GM18508 (cell line): ENCODE measurements around the gene BPIFB1.

Source experiments
- ATAC-seq: cut with Tn5 transposase; IDR thresholded peaks from one replicate; pipeline ENCODE4 v1.9.1; 2021; ENCODE audit warnings: moderate number of reproducible peaks; ENCODE audit not compliant: insufficient read depth, unreplicated experiment

BPIFB1 gene

DNA sequence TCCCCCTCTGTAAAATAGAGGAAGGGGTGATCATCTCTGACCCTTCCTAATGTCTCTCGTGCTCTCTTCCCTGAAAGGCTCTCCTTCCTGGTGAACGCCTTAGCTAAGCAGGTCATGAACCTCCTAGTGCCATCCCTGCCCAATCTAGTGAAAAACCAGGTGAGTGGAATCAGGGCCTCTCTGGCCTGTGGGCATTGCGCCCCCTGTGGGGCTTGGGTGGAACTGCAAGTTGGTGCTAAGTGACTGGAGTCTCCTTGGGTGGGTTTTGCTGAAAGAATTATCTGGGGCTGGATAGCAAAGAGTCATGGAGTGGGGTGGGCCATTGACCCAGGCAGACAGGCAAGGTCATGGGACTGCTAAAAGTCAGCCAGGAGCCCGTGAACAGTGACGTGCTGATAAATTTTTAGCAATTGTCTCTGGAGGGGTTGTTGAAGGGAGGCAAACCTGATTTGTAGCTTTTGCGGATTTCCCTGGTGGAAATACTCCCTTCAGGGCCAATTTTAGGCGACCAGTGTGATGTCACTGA is 8.9 kb downstream of the BPIFB1 start:
- no peak for ATAC-seq

DNA sequence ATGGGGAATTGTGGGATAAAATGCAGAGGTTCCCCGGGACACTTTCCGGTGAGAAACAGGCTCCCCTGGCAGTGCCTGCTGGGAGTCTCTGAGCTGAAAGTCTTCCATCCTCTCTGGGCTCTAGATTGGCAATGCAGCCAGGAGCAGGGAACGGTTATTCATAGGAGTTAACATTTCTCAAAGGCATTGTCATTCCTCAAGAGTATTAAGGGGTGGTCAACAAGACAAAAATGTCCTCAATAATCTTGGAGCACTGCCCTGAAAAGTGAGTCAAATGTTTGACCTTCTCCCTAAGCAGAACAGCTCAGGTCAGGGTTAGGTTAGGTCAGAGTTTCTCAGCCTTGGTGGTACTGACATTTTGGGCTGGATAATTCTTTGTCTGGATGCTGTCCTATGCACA is 13.2 kb downstream of the BPIFB1 start:
- ATAC-seq: no peak

DNA sequence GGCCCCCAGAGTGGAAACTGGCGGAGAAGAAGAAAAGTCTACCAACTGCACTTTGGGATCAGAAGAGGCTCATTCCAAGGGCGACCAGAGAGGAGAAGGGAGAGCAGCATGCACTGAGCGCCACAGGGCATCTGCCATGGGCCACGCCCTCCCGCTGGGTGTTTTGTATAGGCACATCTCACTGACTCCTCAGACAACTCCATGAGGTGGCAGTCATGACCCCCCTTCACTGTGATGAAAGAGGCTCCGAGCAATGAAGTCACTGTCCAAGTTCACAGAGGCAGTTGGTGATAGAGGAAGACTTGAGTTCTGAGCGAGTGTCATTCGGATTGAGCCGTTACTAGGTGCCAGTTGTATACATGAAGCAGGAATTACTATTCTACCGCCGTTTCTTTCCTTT is 15.4 kb downstream of the BPIFB1 start:
- no peak for ATAC-seq

DNA sequence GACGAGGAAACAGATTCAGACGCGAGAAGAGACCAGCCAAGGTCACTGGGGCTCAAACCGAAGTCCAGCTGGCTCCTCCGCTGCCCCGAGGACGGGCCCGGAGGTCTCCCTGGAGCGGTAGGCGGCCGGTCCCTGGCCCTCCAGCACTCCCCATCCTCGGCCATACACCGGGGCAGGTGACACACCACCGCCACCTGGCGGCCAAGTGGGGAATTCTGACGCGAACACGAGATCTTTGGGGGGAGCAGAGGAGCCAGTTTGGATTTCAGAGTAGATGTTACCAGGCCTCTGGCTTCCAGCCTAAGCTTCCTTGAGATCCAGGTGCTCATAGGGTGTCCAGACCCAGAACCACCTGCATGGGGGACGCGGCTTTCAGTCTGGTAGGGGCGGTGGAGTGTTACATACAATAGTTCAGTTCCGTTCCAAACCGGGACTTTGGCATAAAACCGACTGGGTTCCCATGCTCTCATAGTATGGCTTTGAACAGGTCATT is 16.1 kb downstream of the BPIFB1 start:
- ATAC-seq: no peak

GRCh38 chr20:33301192-33301930 is 18.3 kb downstream of the BPIFB1 start:
- no peak for ATAC-seq

DNA sequence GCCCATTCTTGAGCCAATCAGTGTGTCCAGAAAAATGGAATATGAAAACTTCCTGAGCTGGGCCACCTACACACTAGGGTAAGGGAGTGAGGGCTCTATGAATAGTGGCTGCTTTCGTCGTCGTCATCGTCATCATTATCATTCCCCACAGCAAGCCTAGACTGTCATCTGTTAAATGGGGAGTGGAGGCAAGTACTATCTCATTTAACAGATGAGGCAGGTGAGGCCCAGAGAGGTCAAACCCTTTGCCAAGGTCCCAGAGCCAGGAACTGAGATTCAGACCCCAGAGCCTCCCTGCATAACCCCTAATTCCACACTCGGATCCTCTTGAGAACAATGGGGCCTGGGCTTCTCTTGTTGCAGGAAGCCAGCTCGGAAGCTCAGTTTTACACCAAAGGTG is 20.6 kb downstream of the BPIFB1 start:
- ATAC-seq: no peak

DNA sequence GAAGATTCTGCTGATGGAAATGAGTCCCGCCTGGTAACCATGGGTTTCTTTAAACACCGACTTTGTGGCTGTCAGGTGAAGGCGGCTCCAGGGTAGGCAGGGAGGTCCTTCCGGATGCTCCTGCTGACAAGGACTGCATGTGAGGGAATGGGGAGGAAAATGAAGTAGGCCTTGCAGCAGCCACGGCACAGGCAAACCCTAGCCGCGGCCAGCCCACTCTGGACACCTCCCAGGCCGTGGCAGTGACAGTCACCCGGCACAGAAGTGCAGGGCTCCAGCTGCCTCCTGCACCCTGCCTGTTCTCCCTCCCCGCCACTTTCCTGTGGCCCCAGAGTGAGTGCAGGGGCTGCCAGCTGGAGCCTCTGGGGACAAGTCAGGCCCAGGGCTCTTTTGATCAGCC is 21.0 kb downstream of the BPIFB1 start:
- no peak for ATAC-seq

GRCh38 chr20:33305589-33306057 is 22.6 kb downstream of the BPIFB1 start:
- no peak for ATAC-seq

- no peak for ATAC-seq
Measured at GRCh38 chr20:33306228-33306627, 23.2 kb downstream of the BPIFB1 start.

- no peak for ATAC-seq
Measured at GRCh38 chr20:33306807-33307206, 23.8 kb downstream of the BPIFB1 start.

- ATAC-seq: no peak
Measured at GRCh38 chr20:33308668-33309067, 25.7 kb downstream of the BPIFB1 start.

GRCh38 chr20:33309631-33310030 is 26.6 kb downstream of the BPIFB1 start:
- no peak for ATAC-seq

DNA sequence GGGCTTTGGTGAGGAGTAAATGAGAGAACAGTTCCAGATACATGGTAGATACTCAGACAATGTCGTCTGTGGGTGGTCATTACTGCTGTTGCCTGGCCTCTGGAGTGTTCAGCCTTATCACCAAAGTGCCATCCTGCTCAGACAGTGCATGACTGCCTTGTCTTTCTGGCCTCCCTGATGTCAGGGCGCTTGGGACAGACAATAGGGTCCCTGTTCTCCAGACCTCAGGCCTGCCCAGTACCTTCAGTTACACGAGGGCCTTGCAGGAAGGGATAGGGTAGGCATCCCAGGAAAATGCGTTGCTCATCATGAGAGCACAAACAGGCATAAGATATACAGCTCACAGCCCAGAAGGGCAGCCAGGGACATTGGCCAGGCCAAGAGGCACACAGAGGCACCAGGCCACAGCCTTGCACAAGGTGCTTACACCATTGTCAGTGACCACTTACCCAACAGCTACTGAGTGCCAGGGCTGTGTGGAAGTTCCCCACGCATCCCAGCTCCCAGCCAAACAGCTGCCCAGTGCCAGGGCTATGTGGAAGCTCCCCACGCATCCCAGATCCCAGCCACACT is 27.4 kb downstream of the BPIFB1 start:
- no peak for ATAC-seq

DNA sequence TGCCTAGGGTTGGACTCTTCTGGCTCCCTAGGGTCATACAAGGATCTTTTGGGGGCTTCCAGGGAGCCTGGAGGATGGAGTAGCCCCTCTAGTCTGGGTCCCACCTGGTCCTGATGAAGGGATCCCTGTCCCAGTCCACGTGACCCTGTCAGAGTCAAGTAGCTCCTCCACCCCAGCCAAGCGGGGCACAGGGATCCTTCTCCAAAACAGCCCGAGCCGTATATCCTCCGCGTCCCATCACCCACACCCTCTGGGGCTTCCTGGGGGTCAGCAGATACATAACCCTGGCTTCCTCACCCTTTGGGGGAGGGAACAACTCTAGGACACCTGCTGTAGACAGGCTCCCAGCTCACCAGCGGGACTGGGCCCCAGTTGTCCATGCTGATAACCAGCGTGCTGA is 28.0 kb downstream of the BPIFB1 start:
- ATAC-seq: no peak

GRCh38 chr20:33311996-33312395 is 29.0 kb downstream of the BPIFB1 start:
- no peak for ATAC-seq

- ATAC-seq: no peak
Measured at GRCh38 chr20:33312583-33312982, 29.6 kb downstream of the BPIFB1 start.

GRCh38 chr20:33313686-33314314 is 30.8 kb downstream of the BPIFB1 start:
- ATAC-seq: no peak

DNA sequence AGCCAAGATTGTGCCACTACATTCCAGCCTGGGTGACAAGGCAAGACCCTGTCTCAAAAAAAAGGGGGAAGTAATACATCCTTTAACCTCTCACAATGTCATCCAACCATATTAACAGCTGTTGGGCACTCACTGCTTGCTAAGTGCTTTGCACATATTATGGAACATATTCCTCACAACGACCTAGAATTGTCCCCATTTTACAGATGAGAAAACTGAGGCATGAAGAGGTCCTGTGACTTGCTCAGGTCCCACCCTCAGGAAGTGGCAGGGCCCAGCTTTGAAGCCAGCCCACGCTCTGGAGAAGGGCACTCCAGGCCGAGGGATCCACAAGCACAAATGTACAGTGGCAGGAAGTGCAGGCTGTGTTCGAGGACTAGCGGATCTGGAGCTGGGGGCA is 33.3 kb downstream of the BPIFB1 start:
- ATAC-seq: no peak

- ATAC-seq: no peak
Measured at GRCh38 chr20:33316958-33317357, 33.9 kb downstream of the BPIFB1 start.

DNA sequence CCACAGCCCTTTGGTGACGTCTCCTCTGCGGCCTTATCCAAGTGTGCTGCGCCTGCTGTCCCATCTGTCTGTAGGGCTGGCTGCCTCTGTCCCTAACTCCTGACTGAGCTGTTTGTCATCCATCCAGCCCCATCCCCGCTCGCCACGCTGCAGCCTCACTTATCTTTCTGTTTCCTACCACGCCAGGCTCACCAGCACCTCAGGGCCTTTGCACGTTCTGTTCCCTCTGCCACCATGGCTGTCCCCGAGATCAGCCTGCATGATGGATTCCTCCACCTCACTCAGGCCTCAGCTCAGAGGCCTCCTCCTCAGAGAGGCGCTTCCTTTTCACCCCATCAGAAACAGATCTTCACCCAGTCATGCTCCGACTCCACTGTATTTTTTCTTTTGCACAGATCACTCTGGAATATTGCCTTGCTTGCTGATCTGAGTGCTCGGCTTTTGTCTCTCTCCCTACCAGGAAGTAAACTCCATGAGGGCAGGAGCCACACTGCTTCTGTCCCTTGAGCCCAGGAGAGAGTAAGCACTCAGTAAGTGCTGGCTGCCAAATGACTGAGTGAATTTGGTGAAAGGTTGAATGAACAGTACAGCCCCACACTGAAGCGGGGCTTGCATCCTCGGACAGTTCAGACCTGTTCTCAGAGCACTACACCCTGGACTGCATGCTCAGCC is 34.5 kb downstream of the BPIFB1 start:
- no peak for ATAC-seq

DNA sequence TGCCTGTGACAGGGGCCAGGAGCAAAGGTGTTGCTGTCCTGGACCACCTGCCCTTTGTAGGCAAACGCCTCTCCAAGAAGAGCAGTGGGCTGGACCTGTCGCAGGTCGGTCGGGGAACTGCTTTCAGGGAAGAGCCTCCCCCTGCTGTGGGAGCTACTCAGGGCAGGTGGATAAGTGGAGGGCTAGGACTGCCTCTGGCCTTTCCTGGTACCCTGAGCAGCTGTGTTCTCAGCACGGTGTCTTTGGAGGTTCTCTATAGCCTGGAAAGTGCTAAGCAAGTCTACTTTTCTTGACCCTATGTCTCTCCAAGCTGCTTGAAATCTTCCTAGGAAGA is 35.0 kb downstream of the BPIFB1 start:
- no peak for ATAC-seq
